22Rv1 (cell line): ENCODE measurements around the gene FOXJ2.

Experiments used
- ZFX ChIP-seq: fragments of 450-650 bp; IDR thresholded peaks from 2 replicates; pipeline ENCODE4 v1.6.1; 2017; ENCODE audit warnings: antibody characterized with exemption, borderline replicate concordance
- TF ChIP-seq, protein P1 (sequence below): fragments of 450-650 bp; IDR thresholded peaks from 2 replicates; pipeline ENCODE4 v1.5.1; 2017; ENCODE audit warnings: mild to moderate bottlenecking

DNA sequence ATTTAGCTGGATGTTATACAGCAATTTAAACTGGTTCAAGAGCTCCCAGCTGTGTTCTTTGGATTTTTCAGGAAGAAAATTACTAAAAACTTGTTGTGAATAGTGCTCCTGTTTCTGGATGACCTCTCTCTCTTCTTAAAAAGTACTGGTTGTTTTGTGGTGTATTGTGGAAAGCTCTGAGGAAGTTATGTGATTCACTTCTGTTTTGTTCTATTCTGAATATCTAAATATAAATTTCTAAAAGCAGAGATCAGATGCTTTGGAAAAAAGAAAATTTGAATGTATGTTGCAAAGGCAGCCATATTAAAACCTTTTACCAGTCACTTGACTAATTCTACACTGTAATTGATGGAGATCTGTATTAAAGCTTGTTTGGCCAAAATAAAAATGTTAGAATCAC, 37.1 kb downstream of the FOXJ2 start:
- no peak for TF ChIP-seq ZFX
- TF ChIP-seq, protein P1, sequence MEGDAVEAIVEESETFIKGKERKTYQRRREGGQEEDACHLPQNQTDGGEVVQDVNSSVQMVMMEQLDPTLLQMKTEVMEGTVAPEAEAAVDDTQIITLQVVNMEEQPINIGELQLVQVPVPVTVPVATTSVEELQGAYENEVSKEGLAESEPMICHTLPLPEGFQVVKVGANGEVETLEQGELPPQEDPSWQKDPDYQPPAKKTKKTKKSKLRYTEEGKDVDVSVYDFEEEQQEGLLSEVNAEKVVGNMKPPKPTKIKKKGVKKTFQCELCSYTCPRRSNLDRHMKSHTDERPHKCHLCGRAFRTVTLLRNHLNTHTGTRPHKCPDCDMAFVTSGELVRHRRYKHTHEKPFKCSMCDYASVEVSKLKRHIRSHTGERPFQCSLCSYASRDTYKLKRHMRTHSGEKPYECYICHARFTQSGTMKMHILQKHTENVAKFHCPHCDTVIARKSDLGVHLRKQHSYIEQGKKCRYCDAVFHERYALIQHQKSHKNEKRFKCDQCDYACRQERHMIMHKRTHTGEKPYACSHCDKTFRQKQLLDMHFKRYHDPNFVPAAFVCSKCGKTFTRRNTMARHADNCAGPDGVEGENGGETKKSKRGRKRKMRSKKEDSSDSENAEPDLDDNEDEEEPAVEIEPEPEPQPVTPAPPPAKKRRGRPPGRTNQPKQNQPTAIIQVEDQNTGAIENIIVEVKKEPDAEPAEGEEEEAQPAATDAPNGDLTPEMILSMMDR: no peak
